HG02798 (cell line): ENCODE results near the gene EGFLAM.

ENCODE experiments used
- ATAC-seq: cut with Tn5 transposase; IDR thresholded peaks from one replicate; pipeline ENCODE4 v1.9.1; 2021; ENCODE audit warnings: mild to moderate bottlenecking; ENCODE audit not compliant: unreplicated experiment, poor library complexity

Gene EGFLAM

DNA sequence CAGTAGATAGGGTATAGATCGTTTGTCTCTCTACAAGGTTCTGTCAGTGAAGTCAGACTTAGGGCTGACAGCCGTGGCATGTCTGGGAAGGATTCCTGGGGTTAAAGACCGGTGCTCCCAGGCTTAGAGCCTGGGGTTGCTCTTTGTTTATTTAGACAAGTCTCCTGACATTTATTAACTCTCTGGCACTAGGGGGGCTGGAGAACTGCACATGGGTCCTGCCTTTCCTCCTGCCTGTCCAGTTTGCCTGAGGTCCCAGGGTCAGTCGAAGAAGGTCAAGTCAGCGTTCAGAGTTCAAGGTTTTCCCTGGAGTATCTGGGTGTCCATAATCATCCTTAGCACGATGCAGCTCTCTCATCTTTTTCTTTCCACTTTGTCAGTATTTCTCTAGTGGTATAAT, 5.6 kb downstream of the EGFLAM start:
- ATAC-seq = no peak

DNA sequence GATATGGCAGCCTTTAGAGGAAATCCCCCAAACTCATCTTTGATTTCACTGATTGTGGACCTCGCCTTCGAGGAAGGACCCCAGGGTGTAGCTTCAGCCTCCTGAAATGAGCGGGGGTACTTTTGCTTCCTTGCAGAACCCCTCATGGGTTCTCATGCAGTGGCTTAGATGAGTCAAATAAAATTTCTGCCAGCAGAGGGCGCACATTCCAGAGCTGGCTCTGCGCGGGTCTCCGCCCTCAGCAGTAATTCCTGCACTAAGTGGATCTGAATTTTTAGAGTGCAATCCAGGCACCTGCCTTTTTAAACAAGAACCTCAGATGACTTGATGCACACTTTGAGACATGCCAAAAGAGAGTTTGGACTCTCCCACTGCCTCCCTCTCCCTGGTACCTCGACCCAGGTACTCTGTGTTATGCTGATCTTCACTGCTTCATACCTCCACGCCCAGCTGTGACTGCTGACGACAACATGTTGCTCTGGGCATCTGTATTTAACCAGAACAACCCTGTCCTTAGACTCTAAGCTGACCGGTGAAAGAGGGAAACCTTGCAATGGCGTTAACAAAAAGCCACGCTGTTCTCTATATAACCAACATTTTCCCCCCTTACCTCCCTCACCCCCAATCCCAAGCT, 7.3 kb downstream of the EGFLAM start:
- ATAC-seq = peak; percentile 87

DNA sequence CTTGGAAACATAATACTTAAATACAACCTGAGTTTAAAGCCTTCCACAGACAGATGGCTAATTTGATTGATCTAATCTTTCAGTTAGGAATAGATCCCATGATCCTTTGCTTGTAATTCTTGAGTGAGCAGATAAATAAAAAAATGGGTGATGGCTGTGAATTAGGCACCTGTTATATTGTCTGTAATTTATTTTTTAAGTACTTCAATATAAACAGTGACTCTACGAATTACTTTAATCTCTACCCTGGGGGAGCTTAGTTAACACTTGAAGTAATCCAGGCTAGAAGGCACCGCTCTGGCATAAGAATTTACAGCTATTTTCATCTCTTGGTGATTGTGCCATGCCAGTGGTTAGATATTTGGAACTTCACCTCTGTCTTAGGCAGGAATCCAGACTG, 9.0 kb downstream of the EGFLAM start:
- ATAC-seq = no peak

DNA sequence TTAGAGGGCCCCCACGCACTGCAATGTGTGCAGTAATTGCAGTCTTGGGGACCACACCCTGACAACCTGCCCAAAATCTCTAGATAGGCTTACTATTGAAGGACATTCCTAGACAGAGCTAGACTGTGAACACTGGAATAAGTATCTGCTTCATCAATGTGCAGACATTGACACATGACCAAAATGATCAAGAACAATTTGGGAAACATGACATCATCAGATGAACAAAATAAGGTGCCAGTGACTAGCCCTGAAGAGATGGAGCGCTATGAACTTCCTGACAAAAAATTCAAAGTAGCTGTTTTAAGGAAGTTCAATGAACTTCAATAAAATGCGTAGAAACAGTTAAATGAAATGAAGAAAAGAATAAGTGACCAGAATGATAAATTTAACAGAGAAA, 15.3 kb downstream of the EGFLAM start:
- no peak for ATAC-seq

DNA sequence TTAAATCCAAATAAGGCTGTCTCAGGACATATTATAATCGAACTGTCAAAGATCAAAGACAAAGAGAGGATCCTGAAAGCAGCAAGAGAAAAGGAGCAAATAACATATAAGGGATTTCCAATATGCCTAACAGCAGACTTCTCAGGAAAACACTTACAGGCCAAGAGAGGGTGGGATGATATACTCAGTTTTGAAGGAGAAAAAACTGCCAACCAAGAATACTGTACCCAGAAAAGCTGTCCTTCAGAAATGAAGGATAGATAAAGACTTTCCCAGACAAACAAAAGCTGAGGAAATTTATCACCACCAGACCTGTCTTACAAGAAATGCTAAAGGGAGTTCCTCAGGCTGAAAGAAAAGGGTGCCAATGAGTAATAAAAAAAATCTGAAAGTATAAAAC, 16.0 kb downstream of the EGFLAM start:
- ATAC-seq = no peak

DNA sequence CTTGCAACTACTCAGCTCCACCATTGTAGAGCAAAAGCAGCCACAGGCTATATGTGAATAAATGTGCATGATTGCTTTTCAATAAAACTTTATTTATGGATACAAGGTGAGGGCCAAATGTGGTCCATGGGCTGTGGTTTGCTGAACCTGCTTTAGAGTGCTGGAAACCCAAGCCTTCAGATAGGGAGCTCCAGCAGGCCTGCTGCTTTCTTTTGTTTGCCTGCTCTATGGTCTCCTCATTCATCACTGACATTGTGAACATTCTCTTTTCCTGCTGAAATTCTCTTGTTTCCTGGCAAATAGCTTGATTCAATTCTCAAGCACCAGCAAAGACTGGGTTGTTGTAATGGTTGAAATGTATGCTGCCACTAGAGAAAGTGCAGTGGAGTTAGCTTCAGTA, 26.0 kb downstream of the EGFLAM start:
- ATAC-seq = no peak

DNA sequence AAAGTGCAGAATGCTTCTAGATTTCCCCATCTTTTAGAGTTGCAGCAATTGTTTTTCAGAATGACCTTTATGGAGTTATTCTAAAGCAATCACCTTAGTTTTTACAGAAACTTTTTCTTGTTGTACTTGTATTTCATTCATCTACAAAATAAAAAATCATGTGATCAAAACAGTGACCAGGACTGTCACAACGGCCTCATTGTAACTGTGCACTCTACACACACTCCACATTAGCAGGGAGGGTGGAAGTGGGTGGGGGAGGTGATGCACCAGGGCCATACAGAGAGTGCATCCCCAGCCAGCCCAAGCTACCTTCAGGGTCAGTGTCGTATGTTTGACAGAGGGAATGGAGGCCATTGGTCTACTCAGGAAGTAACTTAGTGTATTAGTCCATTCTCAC, 26.9 kb downstream of the EGFLAM start:
- ATAC-seq = no peak

DNA sequence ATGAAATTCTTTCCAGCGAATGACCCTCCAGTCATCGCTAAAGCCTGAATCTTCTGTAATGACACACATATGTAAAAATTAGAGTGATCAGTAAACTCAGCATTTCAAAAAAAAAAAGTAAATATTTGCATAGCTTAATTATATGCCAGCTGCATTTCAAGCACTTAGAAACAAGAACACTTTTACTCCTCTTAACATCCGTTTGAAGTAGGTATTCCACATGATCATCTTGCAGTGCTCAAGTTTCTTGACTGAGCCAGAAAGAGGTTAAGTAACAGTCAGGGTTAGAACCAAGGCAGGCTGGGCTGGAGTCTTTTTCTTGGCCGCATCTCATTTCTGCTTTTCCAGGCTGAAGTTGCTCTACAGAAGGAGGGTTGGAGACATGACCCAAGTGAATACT, 27.6 kb downstream of the EGFLAM start:
- no peak for ATAC-seq

DNA sequence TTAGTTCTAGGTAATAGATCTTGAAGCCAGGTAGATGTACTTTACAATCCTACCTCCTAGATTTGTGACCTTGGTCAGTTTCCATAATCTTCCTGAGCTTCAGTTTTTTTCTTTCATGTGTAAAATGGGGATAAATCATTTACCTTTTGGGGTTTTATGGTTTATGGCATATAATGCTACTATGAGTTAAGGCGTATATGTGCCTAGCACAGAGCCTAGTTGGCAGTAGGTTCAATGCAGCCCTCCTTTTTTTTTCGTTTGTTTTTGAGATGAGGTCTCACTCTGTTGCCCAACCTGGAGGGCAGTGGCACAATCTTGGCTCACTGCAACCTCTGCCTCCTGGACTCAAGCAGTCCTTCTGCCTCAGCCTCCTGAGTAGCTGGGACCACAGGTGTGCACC, 28.8 kb downstream of the EGFLAM start:
- no peak for ATAC-seq

DNA sequence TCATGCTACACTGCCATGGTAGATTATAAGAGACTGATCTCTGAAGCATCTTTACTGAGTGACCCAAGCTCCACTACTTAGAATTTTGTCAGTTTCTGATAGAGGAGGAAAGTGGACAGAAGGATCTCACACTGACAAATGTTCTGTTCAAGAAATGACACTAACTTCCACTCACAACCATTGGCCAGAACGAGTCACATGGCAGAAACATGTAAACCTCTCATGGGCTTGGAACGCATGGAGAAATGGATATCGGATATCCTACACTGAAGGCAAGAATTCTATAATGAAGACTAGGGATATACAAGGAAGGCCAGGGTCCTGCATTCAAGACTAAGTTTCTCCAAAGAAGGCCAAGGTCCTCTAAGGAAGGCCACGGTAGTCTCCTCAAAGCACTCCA, 31.1 kb downstream of the EGFLAM start:
- no peak for ATAC-seq

DNA sequence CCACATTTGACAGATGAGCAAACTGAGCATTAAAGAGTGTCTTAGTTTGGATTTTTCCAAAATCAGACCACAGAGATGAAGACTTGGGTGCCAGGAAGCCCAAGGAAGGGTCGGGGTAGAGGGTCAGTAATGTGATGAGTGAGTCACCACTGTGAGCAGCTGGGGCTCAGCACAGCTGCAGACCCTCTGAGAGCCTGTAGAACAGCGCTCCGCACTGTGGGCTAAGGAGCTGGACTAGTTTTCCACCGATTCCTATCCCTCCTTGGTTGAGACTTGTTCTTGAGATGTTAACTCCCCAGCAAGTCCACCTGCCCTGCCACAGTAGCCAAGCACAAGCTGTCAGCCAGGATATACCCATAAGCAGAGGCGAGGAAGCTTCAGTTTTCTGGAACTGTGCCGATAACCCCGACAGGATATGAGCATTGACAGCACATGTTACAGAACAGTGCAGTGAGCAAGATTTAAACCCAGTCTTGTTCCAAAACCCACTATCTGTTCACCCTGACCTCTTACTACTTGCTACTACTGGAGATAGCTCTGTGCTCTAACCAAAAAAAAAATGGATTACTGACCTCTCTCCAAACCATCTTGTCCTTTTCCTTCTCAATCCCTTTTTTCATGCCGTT, 31.8 kb downstream of the EGFLAM start:
- no peak for ATAC-seq

DNA sequence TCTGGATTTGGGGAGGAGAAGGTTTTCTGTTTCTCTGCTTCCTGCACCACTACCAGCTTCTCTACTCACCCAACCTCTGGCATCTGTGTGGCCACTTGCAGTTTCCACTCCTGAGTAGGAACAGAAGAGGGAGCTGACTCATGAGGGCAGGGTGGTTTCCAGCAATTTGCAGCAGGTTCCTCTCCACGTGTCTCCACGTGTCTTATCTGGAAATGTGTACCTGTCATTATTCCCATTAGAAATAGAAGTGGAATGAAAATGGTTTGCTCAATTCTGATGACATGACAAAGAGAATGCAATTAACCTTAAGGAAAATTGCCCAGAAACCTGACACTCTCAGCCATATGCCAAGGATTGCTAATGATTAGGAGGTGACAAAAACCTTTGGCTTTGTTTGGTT, 33.0 kb downstream of the EGFLAM start:
- ATAC-seq = no peak

DNA sequence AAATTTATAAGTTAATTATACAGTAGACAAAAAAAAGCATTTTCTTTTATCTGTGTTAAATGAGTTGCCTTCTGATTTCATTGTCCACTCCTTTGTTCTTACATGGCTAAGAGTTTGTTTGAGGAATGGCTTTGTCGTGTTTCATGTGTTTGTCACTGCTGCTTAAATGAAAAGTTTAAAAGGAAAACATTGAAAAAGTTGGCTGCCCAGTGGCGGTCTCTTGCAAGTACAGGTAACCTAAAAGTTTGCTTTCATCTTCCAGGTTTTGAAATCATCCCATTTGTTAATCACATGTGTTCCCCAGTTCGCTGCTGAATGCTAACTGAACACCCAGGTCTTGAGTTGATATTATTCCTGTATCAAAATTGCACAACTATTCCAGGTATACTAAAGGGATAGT, 33.9 kb downstream of the EGFLAM start:
- ATAC-seq = no peak

DNA sequence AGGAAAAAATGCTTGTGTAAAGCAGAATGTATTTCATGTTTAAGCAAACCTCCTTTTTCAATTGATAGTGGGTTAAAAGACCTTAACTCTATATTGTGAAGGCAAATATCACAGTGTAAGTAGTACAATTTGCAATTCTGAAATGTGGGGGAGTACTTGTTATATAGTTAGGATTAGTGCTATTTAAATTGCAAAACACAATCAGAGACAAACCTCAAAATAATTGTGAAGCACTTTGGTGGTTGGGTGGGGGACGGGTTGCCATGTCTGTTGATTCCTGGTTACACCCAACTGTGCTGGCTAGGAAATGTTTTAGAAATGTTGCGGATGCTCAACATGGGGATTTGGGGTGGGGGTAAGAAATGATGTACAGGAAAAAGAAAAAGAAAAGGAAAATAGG, 37.4 kb downstream of the EGFLAM start:
- no peak for ATAC-seq

DNA sequence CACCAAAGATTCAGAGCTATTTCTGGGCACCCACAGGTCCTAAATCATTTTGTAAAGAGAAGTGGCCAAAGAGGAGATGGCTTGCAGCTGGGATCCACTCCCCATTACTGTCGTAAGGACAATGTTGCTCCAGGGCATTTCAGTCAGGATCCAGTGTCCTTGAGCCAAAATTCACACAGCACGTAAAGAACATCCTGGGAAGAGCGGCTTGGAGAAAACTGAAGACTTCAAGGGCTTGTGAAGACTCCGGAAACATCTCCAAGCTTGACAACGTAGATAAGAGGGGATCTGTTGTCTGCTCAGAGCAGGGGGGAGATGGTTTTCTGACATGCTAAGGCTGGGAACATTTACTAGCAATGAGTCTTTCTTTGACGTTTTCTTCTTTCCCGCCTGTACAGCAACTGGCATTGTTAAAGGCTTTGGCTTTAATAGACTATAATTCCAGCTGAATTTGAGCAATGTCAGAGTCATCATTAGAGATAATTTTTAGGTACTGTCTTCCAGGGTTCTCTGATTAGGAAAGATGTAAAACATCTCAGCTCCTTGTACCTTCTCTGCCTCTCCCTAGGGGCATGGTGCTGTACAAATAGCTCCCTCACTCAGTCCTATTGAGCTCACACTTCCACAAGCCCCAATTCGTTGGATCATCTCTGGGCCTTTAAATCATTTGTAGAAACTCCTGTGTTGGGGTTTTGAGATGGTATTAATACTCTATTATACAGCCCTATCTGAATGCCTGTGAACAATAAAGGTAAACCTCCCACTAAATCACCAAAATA, 39.7 kb downstream of the EGFLAM start:
- no peak for ATAC-seq

DNA sequence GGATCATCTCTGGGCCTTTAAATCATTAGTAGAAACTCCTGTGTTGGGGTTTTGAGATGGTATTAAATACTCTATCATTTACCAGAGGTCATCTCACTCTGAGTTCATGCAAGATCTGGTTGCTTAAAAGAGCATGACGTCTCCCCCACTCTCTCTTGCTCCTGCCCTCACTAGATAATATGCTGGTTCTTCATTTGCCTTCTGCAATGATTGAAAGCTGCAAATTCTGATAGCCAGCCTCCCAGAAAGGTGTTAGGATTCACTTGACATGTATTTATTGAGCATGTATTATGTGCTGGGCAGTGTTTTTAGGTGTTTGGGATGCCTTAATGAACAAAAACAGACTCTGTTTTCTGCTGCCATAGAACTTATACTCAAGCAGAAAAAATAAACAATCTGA, 41.2 kb downstream of the EGFLAM start:
- ATAC-seq = no peak

DNA sequence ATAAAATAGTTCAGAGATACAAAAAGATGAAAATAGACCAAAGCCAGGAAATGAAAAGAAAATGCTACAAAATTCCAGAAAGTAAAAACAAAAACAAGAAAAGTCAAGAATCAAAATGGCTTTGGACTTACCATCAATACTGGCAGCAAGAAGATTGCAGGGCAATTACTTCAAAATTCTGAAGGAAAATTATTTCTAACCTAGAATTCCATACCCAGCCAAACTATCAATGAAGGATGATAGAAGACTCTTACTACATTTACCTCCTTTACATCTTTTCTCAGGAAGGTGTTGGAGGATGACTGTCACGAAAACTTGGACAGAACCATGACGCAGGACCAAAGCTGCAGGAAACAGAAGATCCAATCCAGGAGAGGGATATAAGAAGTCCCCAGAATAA, 46.8 kb downstream of the EGFLAM start:
- ATAC-seq = no peak

DNA sequence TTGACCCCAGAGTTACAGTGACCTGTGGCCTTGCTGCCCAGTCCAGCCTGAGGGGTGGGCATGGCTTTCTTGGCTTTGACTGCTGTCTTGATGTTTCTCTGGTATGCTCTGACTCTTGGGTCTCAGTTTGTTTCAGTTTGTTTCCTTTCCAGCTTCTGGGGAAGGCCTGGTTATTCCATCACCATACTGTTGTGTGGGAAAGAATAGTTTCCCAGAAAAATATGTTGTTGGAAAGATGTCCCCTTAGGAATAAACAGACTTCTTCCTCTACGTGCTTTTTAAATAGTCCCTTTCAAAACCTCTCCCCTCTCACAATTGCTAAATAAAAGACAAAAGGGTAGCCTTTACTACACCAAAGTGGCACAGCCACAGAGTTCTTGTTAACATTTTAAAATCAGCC, 49.5 kb downstream of the EGFLAM start:
- ATAC-seq = no peak

DNA sequence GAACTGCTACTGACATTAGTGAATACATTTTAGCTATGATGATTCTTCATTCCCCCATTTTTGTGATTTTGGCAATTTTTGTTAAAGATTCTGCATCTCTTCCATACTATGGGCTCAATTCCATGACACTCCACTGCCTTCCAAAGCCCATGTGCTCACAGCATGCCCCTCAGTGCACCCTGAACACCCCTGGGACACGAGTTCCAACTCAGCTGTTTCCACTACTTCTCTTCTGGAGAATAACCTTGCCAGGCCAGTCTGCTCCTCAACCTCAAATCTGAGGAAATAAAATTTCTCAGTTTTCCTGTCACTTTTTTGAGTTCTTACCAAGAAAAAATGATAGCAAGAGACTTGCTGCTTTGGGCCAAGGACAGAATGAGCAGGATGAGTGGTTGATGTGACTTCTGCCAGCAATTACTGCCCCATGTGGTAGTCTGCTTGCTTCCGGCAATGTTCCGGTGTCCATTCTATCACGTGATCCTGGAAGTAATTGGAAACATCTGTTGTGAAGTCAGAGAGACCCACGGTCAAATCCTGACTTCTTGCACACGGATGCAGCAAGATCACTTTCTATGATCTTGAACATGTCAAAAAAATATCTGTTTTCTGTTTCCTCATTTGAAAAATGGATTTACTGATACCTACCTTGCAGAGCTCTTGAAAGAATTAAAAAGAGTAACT, 58.3 kb downstream of the EGFLAM start:
- ATAC-seq = no peak

DNA sequence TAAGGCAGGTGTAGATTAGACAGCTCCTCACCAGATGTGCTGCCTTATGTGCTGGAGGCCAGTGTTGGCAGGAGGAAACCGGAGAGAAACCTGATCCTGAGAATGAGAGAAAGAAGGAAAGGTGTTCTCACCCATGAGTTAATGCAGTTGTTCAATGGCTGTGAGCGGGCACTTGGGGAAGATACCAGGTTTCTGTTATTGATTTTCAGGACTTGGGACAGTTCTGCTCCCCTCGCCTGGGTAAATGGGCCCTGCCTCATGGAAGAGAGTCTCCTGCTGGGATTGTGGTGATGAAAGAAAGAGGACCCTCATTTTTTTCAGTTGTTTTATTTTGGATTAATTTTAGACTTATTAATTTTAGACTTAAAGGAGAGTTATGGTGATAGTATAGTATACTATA, 59.5 kb downstream of the EGFLAM start:
- no peak for ATAC-seq

DNA sequence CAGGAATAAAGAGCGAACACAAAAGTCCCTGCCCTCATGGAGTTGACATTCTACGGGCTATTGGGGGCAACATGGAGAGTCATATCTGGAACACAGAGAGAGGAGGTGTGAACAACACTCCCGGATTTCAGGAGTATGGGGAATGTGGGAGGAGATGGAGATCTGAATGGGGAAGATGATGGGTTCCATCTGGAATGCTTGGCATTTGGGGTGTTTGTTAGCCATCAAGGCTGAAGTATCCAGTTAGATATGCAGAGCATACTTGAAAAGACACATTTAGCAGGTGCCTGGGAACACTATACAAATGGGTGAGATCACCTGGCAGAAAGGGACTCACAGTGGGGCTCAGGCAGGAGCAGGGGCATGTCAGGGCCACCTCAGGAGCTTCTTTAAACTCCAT, 61.1 kb downstream of the EGFLAM start:
- ATAC-seq = no peak
